NCI-H524 treated with DMSO at 0.1 percent for 48 hours (cell line): ENCODE results near the gene KCNQ1.

Experiments used
- DNase-seq: peaks from one replicate; lab custom pipeline; 2025; lab: John Stamatoyannopoulos, UW

KCNQ1 gene

DNA sequence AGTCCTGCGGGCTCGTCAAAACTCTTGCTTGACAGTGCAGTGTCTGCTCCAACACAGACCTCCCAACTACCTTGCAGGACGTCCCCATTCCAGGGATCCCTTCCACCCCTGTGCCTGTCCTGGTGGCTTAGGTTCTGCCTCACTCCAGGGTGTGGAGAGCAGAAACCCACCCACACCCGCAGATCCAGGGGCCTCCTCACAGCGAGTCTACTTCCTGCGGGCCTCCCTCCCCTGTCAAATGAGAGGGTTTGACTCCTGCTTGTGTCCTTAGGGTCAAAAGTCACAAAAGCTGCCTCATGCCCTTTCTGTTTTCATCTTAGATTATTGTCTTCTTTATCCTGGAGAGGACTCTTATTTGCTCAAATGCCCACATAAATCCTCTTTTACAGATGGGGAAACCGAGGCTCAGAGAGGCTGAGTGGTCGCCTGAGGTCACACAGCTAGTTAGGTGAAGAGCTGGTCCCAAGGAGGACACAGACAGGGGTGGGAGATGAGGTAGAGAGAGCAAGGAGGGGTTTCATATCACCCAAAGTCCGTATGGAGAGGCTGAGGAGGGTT, 336.1 kb downstream of the KCNQ1 start:
- no peak for DNase-seq

DNA sequence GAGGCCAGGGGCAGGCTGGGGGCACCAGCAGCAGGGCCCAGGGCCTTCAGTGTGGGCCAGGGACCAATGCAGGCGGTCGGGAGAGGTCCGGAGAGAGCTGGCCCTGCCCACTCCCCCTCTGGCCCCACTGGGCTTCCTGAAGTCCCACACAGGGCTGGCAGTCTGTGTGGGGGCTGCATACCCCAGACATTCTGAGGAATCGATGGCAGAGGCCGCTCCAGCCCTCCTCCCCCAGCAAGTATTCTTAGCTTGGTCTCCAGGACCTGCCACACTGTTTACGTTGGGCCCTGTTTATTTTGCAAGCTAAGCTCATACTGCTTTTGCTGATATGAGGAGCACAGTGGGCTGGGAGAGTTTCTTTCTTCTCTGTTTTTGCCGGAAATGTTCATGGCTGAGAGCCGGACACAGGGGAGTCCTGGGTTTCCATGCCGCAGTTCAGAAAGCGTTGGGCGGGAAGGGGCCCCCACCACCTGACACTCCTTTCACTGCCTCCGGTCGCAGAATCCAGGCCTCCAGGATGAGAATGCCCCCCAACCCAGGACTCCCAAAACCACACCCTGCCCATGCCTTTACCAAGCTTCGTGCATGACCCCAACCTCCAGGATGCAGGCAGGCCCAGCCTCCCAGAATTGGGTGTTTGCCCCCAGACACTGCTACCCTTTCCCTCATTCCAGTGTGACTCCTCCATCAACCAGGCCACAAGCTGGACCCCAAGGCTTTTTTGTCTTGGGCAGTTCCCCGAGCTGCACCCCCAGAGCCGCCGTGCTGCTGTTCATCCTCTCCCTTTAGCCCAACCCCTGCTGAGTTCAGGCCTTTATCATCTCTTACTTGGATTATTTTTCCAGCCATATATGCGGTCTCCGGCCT, 336.8 kb downstream of the KCNQ1 start:
- no peak for DNase-seq

DNA sequence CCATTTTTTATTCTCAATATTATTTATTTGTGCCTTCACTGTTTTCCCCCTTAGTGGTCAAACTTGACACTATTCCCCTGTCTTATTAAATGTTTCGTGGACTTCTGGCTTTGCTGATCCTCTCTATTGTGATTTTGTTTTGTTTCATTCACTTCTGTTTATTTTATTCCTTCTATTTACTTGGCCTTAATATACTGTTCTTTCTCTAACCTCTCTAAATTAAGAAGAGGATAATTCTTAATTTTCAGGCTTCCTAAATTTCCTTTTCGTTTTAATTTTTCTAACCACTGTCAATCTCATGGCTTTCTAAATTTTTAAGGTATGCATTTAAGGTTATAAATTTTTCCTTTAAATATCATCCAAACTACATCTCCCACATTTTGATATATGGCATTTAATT, 338.0 kb downstream of the KCNQ1 start:
- no peak for DNase-seq

DNA sequence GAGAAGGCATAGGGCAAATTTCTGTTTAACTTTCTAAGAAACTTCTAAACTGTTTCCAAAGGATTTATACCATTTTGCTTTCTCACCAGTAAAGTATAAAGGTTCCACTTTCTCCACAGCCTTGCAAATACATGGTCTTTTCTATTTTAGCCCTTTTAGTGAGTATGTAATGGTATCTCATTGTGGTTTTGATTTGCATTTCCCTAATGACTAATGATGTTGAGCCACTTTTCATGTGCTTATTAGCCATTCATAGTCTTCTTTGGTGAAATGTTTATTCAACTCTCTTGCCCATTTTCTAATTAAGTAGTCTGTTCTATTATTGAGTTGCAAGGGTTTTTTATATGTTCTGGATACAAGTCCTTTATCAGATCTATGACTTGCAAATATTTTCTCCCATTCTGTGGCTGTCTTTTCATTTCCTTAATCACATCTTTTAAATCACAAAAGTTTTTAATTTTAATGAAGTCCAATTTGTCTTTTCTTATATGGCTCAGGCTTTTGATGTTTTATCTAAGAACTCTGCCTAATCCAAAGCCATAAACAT, 338.8 kb downstream of the KCNQ1 start:
- no peak for DNase-seq

DNA sequence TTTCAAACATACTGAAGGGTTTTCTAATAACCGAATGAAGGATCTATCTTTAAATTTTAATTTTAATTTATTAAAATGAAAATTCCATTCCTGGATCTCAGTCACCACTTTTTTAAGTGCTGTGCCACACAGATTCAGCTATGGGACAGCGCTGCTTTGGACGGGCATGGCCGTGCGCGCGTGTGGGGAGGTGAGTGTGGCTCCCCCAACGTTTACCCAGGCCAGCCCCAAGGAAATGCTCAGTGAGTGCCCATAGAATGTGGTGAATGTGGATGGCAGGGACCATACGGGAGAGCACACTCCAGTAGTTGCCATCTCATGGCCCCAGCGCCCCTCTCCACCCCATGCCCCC, 343.0 kb downstream of the KCNQ1 start:
- DNase-seq, result no peak

DNA sequence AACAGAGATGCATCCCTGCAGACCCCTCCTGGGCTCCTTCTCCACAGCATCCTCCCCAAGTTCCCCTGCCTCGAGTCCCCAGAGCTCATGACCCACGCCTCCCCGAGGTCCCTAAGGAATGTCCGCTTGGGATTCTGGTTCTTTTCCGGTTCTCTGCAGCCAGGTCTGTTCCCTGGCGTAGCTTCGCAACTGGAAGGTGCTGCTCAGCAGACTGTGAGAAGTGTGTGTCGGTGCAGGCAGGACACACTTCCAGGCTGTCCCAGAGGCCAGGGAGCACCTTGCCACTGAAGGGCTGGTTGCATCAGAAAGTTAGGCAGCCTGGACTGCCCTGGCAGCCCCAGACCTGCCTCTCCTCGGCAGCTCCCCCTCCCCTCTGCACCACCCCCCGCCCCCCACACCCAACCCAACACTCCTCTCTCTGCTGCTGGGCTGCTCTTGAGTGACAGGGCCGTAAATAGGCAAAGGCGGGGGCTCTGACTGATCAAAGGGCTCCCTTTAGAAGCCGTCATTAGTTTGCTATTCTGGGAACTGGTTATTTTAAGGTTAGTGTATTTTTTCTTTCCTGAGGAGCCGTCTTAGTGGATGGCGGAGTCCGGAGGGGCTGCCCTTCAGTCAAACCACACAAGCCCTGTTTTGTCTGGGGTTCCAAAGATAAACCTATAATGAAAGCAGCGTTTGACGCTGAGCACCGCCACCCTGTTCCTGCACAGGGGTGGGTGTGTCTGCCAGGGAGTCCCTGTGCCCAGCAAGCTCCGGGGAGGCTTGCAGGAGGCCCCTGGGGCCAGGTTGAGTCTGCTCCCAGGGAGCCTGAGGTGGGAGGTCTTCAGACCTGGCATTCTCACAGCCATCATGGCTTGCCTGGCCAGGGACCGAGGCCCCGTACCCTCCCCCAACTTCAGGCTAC, 343.6 kb downstream of the KCNQ1 start:
- no peak for DNase-seq

DNA sequence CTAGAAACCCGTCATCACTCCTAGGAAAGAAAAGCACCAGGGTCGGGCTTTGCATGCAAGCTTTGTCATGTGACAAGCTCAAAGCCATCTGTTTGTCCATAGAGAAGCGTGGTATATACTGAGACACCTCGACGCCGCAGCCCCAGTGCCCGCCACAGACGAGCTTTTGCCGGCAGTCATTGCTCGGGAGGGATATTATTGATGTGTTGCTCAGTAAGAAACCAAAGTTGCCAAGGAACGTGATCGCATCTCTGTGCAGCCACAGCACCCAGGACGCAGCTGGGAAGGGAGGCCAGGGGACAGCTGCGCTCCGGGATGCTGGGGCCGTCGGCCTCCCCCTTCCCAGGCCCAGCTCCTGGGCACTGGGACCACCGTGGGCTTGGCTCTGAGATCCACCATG, 344.5 kb downstream of the KCNQ1 start:
- no peak for DNase-seq

DNA sequence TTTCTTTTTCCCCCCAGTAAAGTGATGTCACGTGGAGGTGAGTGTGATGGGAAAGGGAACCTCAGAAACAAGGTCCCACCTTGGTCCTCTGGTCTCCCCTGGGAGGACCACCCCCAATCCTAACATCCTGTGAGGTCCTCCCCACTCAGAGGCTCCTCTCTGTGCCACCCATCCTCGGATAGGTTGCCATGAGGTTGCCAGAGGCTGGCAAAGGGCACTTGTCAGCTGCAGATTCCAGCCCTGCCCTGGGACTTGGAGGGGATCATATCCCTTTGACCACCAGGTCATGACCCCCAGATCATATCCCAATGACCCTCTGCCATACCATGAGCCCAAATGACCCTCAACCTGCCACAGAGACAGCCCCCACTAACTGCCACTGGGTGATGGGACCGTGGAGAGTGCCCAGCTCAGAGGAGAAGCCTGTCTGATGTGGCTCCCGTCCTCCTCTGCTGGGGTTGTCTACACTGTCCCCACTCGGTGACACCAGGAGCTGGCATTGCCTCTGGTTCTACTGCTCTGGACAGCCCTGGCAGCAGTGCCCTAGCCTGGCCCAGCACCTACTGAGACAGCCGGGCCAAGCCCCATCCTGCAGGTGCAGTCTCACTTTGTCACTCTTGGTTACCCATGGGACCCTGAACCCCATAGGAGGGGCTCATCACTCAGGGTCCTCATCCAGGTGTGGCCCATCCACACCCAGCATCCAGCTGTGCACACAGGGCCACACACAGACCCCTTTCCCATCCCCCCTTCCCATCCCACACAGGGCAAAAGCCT, 345.2 kb downstream of the KCNQ1 start:
- no peak for DNase-seq

DNA sequence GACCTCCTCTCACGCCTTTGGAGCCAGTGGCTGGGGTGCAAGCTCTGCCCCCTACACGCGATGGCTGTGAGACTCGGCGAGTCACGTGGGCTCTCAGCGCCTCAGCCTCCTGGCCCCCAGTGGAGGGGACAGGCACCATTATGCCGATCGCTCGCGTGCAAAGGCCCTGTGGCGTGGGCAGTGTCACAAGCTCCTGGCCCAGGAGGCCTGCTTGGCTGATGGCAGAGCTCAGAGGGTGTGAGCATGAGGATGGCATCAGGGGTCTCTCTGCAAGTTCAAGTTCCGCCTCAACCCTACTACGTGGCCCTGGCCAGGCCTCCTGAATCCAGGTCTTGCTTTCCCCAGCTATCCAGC, 345.7 kb downstream of the KCNQ1 start:
- no peak for DNase-seq

DNA sequence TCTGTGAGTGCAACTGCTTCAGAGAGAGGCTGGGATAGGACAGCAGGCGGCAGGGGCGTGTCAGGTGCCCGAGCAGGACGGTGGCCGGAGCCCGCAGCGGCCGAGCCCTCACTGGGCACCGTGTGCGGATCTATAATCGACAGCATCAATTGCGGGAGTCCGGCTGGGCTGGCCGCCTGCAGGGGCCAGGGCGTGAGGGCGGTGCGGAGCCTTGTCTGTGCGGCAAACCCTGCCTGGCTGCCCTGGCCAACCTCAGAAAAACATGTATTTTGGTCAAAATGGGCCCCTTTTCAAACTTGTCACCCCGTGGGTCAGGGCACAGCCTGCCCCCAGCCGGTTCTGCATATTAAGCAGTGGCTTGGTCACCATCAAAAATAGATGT, 346.3 kb downstream of the KCNQ1 start:
- no peak for DNase-seq

DNA sequence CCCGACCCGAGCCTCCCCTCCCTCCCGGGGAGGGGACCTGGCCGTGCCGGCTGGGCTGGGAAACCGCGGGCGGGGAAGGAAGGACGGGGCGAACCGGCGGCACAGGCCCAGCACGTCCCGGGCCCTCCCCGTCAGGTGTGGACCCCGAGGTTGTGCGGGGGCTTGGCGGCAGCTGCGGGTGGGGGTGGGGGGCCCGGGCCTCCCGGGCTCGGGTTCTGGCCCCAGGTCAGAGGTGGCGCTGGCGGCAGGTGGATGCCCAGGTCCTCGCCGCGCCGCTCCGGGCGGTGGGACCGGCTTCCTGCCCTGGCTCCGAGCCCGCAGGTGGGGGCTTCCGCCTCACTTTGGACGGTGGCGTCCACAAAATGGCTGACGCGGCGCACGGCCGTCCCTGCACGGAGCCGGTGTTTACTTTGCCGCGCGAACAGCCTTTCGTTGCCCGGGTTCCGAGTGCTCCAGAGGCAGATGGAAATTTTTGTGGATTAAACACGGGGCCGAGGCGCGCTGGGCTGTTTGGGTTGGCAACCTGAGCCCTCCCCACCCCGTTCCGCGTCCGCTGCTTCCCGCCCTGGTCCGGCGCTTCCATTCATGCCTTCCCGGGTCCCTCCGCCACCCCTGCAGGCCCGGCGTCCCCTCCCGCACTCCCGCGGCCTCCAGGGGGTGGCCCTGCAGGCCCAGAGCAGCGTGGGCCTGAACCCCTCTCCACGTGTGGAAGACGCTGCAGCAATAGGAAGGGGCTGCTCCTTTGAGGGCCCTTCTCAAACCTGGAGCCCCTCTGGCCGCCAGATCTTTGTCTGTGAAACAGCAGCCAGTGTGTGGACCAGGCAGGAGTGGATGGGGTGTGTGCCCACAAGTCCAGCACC, 346.9 kb downstream of the KCNQ1 start:
- no peak for DNase-seq

DNA sequence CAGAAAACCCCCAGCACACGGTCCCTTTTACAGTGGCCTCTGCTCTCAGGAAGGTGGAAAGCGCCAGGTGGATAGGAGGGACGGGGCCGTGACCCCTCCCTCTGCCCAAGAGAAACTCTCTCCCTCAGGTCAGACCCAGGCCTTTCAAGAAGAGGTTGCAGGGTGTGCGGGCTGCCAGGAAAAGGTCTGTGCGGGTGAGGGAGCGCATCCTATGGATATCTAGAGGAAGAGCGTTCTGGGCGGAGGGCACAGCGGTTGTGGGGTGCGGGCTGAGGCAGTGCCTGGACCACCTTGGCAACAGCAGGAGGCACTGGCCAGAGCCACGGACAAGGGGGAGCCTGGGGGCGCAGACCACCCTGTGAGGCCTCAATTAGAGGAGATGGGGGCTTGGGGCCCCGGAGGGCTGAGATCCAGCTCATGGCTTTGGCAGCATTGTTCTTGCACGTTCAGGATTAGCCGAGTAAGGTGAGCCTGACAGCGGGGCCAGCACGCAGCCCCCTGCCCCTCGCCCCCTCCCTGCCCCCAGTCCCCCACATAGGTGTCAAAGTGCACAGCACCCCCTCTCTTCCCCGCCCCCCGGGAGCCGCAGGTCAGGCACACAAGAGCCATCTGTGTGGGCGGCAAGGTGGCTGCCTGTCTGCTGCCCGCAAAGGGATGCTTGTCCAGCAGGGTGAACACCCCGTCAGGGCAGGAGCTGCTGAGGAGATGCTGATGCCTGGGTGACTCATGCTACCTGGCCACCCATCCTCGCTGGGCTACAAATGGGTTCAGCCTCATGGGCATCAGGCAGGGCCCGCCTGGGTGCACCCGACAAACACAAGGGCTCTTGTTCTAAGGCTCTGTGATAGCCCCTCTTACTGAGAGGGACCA, 347.8 kb downstream of the KCNQ1 start:
- no peak for DNase-seq

DNA sequence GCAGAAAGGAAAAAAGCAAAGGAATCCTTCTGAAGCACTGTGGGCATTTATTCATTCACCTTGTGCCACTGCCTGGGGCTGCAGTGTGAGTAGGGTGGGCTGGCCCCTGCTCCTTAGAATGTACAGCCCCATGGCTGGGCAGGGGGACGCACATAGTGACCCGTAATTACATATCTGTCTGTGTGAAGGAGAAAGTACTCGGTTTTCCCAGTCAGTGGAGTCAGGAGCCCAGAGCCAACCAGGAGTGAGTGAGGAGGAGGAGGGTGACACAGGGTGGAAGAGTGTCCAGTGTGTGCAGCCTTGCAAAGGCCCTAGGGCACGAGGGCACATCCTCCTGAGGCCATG, 348.9 kb downstream of the KCNQ1 start:
- no peak for DNase-seq

DNA sequence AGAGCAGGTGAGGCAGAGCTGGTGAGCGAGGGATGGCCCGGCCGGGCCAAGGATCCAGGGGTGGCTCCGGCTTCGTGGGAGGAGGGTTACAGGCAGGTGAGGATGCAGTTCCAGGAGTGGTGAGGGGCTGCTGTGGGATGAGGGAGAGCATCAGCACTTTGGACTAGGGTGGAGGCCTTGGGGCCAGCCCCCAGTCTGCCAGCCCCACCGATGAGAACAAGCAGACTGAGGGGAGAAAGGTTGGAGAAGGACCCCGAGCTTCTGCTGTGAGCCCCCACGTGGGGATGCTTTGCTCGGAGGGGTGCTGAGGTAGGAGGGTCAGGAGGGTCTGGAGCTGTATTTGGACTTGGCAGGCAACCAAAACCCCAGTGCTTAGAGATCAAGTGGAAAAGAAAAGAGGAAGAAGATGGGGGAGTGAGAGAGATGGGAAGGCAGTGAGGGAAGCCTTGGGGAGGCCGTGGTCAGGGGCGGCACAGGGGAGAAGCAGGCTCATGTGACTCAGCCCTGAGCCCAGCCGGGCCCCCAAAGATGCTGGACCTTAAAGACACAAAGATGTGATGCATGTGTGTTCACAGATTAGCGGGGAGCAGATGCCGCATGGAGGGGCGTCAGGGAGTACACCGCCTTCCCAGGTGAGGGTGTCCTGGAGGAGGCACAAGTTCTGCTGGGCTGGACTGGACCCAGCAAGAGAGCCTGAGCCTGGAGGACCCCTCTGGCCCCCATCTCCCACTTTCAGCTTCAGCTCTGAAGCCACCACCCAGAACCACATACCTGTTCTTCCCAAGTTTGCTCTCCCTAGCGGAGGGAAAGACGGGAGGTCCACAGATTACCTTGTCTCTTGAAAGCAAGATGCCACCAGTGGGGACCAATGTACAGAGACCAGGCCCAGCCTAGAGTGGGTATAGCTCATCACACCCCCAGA, 349.5 kb downstream of the KCNQ1 start:
- DNase-seq, result no peak

DNA sequence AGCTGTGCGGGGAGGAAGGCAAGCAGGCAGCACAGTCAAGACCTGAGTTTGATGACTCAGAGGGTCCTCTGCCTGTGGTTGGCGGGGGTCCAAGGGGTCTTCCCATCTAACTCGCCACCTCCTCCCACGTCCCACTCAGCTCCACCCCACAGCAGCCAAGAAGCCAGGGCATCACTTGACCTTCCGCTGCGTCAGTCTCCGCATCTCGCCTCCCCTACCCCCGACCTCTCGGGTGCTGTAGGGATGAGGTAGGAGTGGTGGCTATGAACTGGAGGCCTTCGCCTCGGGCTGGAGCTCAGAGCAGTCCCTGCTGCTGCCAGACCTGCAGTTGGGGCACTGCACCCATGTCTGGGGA, 350.1 kb downstream of the KCNQ1 start:
- no peak for DNase-seq

DNA sequence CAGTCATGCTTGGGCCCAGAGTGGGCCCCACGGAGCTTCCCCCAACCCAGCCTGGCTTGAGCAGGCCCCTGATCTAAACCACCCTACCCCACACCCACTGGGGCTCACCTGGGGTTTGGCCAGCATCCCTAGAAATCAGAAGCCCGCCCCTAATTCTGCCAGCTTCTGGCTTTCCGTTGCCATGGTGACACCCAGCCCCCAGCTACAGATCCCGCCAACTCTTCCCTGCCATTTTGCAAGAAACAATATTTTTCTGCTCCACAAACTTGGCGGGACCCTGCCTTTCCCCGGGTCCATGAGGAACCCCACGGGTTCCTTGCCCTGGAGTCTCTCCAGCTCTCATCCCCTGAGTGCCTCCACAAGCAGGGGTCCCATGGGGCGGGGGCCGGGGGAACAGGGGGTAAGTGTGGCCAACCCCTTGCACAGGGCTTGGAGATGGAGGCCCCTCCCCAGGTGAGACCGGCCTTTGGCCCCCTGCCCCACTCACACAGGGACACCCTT, 350.7 kb downstream of the KCNQ1 start:
- no peak for DNase-seq

DNA sequence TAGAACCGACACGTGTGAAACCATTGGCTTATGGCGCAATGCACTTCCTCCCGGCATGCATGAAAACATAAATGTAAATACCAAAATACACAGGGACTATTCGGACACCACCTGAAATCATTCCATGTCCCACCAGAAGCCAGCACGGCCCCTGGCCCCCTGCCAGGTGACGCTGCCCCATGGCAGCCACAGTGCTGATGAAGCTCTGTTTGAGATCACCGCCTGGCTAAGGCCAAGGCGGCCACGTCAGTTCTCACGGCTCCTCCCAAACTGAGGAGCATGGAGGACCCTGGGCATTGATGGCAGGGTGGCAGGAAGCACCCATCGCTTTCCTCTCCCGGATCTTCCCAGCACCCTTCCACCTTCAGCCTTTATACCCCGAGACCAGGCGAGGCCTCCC, 351.3 kb downstream of the KCNQ1 start:
- no peak for DNase-seq

DNA sequence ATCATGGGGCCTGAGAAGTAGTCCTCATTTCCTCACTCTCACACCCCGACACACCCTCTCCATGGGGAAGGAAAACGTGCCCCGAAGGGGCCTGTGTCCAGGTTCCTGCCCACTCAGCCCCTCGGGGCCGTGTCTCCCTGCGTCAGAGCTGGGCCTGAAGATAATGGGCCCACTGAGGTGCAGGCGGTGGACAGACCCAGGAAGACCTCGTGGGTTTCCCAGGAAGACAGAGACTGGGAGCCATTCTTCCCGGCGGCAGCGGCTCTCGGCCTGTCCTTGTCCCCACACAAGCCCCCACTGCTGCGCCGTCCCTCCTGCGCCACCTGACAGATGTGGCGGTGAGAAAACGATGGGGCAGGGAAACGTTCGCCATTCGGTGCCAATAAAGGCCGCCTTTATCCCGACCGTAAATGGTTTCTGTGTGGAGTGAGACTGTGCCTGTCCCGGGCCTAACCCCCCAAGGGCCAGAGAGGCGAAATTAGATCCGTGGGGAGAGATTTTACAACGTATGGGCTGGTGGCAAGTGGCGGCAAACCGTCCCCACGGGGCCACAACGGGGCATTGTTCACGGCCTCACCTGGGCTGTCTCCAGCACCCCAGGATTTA, 351.8 kb downstream of the KCNQ1 start:
- no peak for DNase-seq
